Measurements from ENCODE around the gene CHAF1A. TPM values are rescaled to one million over a fixed set of nuclear protein-coding genes. Genes with fewer than 3 reads are reported as not detected.

CHAF1A gene, protein sequence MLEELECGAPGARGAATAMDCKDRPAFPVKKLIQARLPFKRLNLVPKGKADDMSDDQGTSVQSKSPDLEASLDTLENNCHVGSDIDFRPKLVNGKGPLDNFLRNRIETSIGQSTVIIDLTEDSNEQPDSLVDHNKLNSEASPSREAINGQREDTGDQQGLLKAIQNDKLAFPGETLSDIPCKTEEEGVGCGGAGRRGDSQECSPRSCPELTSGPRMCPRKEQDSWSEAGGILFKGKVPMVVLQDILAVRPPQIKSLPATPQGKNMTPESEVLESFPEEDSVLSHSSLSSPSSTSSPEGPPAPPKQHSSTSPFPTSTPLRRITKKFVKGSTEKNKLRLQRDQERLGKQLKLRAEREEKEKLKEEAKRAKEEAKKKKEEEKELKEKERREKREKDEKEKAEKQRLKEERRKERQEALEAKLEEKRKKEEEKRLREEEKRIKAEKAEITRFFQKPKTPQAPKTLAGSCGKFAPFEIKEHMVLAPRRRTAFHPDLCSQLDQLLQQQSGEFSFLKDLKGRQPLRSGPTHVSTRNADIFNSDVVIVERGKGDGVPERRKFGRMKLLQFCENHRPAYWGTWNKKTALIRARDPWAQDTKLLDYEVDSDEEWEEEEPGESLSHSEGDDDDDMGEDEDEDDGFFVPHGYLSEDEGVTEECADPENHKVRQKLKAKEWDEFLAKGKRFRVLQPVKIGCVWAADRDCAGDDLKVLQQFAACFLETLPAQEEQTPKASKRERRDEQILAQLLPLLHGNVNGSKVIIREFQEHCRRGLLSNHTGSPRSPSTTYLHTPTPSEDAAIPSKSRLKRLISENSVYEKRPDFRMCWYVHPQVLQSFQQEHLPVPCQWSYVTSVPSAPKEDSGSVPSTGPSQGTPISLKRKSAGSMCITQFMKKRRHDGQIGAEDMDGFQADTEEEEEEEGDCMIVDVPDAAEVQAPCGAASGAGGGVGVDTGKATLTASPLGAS
- total RNA-seq, result 1 to 10 TPM; 6.3 to 8.2 (median 7.9) TPM

DNA sequence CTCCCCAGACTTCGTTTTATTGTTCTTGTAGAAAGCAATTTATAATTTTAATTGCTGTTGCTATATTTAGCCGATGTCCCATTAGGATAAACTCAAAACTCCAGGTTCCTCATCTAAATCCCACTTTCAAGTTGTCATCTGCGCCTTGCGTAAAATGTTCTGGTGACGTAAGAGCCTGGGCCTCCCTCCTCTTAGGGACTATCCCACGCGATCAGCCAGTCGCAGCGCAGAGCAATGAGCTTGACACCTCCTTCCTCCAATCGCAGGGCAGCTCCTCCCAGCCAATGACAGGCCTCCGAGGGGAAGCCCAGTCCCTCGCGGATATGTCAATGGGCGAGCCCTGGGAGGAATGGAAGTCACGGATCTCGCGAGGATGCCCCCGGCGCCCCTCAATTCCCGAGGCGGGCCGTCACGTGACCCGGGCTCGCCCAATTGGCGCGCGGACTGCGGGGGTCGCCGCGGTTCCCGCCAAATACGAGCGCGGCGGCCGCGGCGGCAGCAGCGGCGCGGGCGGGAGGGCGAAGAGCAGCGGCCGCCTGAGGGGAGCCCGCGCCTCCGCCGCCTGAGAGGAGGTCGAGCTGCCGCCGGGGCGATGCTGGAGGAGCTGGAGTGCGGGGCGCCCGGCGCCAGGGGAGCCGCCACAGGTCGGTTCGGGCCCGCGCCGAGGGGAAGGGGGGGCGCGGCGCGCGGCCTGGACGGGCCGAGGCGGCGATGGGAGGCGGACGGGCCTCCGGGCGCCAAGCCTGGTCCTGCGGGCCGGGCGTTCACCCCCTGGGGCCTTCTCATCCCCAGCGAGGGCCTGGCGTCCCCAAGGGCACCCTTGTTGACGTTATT, at the start of gene CHAF1A:
Gene CHAF1A, plus strand, starts transcription at position 470 of the 834 bp plus-strand sequence. Its CDS starts 123 bp downstream, at position 593.
- H3K36me3 ChIP-seq, result no peaks in the 10 kb centered on the region
- H3K4me1 ChIP-seq, result peaks cover 8 to 13% of the 10 kb centered on the region in 2 donors
- no peaks in the 10 kb centered on the region for H3K9me3 ChIP-seq
- peak within 1 kb of the TSS; percentile 90 to 97 for H3K27ac ChIP-seq
- peak; percentile 99 to 100 for DNase-seq (ENCODE audit: low spot score in 2 of 2)
- no peaks in the 10 kb centered on the region for H3K27me3 ChIP-seq
- intact Hi-C loops (cut with DNase I; ENCODE audit: low total_unique reads), result no loop called here
- peak within 1 kb of the TSS; percentile 62 to 95 (median 89) for H3K4me3 ChIP-seq
- TF ChIP-seq POLR2A (IDR thresholded peaks at IDR 0.05) (no peak), POLR2AphosphoS5 (IDR thresholded peaks at IDR 0.05) (peak; percentile 38 to 94 (median 93))
- TF ChIP-seq, protein P1, sequence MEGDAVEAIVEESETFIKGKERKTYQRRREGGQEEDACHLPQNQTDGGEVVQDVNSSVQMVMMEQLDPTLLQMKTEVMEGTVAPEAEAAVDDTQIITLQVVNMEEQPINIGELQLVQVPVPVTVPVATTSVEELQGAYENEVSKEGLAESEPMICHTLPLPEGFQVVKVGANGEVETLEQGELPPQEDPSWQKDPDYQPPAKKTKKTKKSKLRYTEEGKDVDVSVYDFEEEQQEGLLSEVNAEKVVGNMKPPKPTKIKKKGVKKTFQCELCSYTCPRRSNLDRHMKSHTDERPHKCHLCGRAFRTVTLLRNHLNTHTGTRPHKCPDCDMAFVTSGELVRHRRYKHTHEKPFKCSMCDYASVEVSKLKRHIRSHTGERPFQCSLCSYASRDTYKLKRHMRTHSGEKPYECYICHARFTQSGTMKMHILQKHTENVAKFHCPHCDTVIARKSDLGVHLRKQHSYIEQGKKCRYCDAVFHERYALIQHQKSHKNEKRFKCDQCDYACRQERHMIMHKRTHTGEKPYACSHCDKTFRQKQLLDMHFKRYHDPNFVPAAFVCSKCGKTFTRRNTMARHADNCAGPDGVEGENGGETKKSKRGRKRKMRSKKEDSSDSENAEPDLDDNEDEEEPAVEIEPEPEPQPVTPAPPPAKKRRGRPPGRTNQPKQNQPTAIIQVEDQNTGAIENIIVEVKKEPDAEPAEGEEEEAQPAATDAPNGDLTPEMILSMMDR (IDR thresholded peaks at IDR 0.05), result no peak

DNA sequence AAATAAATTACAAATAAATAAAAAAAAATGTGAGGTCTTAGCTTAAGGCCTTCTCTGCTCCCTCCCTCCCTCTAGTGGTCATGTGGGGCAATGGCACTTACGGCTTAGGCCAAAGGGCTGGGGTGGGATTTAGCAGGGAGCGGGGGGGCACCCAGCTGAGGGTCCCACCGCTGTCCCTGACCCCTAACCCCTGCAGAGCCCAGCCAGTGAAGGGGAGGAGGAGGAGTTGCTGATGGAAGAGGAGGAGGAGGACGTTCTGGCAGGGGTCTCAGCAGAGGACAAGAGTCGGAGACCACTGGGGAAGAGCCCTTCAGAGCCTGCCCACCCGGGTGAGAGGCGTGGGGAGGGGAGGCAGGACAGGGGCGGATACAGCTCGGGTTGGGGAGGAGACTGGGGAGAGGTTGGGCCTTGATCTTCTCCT, 49.7 kb upstream of the CHAF1A start:
- H3K4me1 ChIP-seq, result no peaks in the 10 kb centered on the region
- H3K4me3 ChIP-seq, result no peak overlapping the region
- no peak for DNase-seq (ENCODE audit: low spot score in 2 of 2)
- no peaks in the 10 kb centered on the region for H3K27me3 ChIP-seq
- intact Hi-C loops (cut with DNase I; ENCODE audit: low total_unique reads), result no loop called here
- H3K9me3 ChIP-seq, result no peaks in the 10 kb centered on the region
- no peaks in the 10 kb centered on the region for H3K36me3 ChIP-seq
- no peak overlapping the region for H3K27ac ChIP-seq
- TF ChIP-seq, protein P1 (IDR thresholded peaks at IDR 0.05), result peak; percentile 54 to 89 (median 66)
- TF ChIP-seq POLR2A (IDR thresholded peaks at IDR 0.05), result no peak

DNA sequence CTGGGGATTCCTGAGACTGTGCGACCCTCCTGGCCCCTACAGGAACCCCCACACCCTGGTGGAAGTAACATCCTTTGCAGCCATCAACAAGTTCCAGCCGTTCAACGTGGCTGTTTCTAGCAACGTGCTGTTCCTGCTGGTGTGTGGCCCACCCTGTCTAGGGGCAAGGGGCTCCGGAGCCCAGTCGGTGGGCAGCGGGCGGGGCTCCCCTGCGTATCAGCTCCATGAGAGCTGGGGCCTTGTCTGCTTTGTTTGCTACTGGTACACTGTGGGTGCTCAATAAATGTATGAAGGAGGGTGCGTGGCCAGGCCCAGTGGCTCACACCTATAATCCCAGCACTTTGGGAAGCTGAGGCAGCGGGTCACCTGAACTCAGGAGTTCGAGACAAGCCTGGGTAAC, 48.2 kb upstream of the CHAF1A start:
- H3K27ac ChIP-seq, result no peak overlapping the region
- H3K9me3 ChIP-seq, result no peaks in the 10 kb centered on the region
- no peaks in the 10 kb centered on the region for H3K27me3 ChIP-seq
- no peak overlapping the region for H3K4me3 ChIP-seq
- H3K4me1 ChIP-seq, result no peaks in the 10 kb centered on the region
- intact Hi-C loops (cut with DNase I; ENCODE audit: low total_unique reads), result no loop called here
- H3K36me3 ChIP-seq, result no peaks in the 10 kb centered on the region
- no peak for DNase-seq (ENCODE audit: low spot score in 2 of 2)
- TF ChIP-seq, protein P1 (IDR thresholded peaks at IDR 0.05), result no peak
- TF ChIP-seq POLR2AphosphoS5 (IDR thresholded peaks at IDR 0.05), result no peak
- TF ChIP-seq POLR2A (IDR thresholded peaks at IDR 0.05), result no peak

DNA sequence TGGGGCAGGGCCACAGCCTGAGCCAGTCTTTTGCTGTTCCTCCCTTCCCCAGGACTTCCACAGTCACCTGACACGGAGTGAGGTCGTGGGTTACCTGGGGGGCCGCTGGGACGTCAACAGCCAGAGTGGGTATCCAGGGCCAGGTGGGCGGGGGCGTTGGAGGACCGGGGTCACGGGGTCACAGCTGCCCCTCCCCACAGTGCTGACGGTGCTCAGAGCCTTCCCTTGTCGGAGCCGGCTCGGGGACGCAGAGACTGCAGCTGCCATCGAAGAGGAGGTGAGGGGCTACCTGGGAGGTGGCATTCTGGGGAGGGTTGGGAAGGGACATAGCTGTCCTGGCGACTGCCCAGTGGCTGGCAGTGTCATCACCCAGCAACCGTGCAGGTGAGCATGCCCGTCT, 47.5 kb upstream of the CHAF1A start:
- no peak overlapping the region for H3K27ac ChIP-seq
- H3K27me3 ChIP-seq, result no peaks in the 10 kb centered on the region
- intact Hi-C loops (cut with DNase I; ENCODE audit: low total_unique reads), result no loop called here
- DNase-seq (ENCODE audit: low spot score in 2 of 2), result no peak
- no peaks in the 10 kb centered on the region for H3K36me3 ChIP-seq
- no peaks in the 10 kb centered on the region for H3K4me1 ChIP-seq
- H3K4me3 ChIP-seq, result no peak overlapping the region
- no peaks in the 10 kb centered on the region for H3K9me3 ChIP-seq
- TF ChIP-seq POLR2AphosphoS5 (IDR thresholded peaks at IDR 0.05) (no peak), POLR2A (IDR thresholded peaks at IDR 0.05) (no peak)
- TF ChIP-seq, protein P1 (IDR thresholded peaks at IDR 0.05), result no peak

Data from breast epithelium (tissue), 4 donors.